GM19328 (cell line): ENCODE results near the gene MIB2.

Experiments used
- ATAC-seq: cut with Tn5 transposase; IDR thresholded peaks from one replicate; pipeline ENCODE4 v1.9.1; 2021; ENCODE audit warnings: mild to moderate bottlenecking, moderate library complexity; ENCODE audit not compliant: unreplicated experiment

Gene MIB2

DNA sequence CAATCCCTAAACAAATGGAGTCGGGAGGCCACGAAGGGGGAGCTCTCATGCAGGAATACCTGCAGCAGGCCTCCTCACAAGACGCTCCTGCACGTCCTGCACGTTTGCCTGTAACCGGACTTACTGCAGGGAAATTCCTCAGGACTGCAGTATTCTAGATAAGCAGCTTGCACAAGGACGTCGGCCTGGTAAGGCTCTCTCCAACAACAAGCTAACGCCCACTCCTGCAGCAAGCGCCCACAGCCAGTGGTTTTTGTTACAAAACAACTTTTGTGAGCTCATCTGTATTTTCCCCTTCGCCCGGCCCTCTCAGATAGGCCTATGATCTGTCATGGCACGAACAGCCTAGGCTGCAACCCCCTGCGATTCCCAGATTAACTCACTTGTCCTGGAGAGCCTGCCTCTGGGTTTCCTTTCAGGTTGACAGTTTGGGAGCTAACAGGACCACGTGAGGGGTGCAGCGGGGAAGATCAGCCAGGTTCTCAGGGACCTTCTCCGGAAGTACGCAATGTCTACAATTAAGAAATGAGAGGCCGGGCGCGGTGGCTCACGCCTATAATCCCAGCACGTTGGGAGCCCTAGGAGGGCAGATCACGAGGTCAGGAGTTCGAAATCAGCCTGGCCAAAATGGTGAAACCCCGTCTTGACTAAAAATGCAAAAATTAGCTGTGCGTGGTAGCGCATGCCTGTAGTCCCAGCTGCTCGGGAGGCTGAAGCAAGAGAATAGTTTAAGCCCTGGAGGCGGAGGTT is 921 bp upstream of the MIB2 start:
- ATAC-seq, result no peak

- no peak for ATAC-seq
These were observed 395 bp upstream of the MIB2 start for GRCh38 chr1:1614954-1615255.

DNA sequence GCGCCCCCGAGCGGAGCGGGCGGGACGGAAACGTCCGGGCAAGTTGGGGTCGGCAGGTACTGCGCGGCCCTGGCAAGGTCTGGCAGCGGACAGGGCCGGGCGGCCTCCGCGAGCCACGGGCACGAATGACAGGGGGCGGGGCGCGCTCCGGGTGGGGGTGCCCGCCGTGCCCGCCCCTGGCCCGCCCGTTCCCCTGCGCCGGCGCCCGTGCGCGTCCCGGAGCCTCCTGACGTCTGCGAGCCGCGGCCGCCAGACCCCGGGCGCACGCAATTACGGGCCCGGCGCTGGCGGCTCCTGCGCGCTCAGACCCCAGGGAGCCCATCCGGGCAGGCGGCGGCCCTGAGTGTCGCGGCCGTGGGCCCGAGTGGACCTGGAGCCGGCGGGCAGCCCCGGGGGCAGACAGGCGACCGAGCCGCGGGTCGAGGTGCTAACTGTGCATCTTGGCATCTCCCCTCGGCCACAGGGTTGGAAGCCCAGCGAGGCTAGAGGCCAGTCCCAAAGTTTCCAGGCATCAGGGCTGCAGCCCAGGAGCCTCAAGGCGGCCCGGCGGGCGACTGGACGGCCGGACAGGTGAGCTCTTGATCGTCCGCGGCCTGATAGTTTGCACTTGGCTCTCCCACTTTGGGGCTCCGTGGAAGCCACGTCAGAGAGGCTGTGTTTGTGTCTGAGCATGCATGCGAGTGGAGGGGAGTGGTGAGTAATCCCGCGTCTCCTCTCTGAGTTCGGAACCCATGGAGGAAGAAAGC is 918 bp downstream of the MIB2 start:
- ATAC-seq, result peak; percentile 15

GRCh38 chr1:1616838-1617237 is 1.5 kb downstream of the MIB2 start:
- no peak for ATAC-seq

GRCh38 chr1:1617516-1617915 is 2.2 kb downstream of the MIB2 start:
- no peak for ATAC-seq

- ATAC-seq, result no peak
These were observed 2.6 kb downstream of the MIB2 start for GRCh38 chr1:1617925-1618324.

GRCh38 chr1:1618396-1619068 is 3.2 kb downstream of the MIB2 start:
- no peak for ATAC-seq

- ATAC-seq, result no peak
These were observed 4.6 kb downstream of the MIB2 start for GRCh38 chr1:1619917-1620361.

GRCh38 chr1:1620433-1621139 is 5.3 kb downstream of the MIB2 start:
- no peak for ATAC-seq

GRCh38 chr1:1621173-1622009 is 6.1 kb downstream of the MIB2 start:
- no peak for ATAC-seq

GRCh38 chr1:1622010-1622787 is 6.9 kb downstream of the MIB2 start:
- ATAC-seq, result no peak

GRCh38 chr1:1622788-1623094 is 7.4 kb downstream of the MIB2 start:
- no peak for ATAC-seq

DNA sequence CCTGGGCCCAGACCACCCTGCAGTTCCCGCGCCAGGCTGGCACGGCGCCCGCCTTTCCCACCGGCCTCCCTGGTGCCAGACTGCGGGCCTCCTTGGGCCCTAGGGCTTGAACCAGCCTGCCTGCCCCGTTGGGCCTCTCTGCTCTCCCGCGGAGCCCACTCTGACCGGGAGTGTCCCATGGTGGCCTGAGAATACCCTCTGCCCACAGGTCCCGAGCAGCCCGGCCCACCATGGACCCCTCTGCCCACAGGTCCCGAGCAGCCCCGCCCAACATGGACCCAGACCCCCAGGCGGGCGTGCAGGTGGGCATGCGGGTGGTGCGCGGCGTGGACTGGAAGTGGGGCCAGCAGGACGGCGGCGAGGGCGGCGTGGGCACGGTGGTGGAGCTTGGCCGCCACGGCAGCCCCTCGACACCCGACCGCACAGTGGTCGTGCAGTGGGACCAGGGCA is 7.9 kb downstream of the MIB2 start:
- no peak for ATAC-seq

GRCh38 chr1:1623631-1624442 is 8.5 kb downstream of the MIB2 start:
- ATAC-seq, result no peak

DNA sequence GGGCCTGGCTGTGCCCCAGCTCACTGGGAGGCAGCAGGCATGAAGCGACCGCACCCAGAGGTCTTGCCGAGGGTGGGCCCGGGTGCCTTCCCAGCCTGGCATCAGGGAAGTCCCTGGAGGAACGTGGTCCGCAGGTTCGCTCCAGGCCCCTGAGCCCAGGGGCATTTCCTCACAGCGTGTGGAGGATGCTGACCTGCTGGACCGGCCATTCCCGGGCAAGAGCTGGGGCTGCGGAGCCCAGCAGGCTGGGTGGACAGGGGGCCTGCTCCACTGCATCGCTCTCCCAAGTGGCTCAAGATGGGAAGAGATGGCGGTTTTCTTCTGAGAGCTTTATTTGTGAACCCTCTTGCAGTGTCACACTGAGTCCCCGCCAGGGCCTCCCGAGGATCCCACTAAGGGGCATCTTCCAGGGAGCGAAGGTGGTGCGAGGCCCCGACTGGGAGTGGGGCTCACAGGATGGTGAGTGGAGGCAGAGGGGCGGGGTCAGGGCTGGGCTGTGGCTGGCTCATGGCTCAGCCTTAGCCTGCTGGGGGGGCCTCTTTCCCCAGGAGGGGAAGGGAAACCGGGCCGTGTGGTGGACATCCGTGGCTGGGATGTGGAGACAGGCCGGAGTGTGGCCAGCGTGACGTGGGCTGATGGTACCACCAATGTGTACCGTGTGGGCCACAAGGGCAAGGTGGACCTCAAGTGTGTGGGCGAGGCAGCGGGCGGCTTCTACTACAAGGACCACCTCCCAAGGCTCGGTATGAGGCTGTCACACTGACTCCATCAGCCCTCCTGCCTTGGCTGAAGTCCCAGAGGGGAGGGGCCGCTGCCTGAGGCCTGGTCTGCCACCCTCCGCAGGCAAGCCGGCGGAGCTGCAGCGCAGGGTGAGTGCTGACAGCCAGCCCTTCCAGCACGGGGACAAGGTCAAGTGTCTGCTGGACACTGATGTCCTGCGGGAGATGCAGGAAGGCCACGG is 9.4 kb downstream of the MIB2 start:
- ATAC-seq, result no peak

GRCh38 chr1:1625404-1625775 is 10.1 kb downstream of the MIB2 start:
- no peak for ATAC-seq

GRCh38 chr1:1625824-1626206 is 10.5 kb downstream of the MIB2 start:
- no peak for ATAC-seq
